Measurements from ENCODE around the gene SLC24A3. TPM values are rescaled to one million over a fixed set of nuclear protein-coding genes. Genes with fewer than 3 reads are reported as not detected.

Gene SLC24A3
- polyA plus RNA-seq, 1 donor, result 9.9 TPM

GRCh38 chr20:19236371-19237055, 24.1 kb downstream of the SLC24A3 start:
- no peaks in the 10 kb centered on the region for H3K36me3 ChIP-seq (ENCODE audit: control insufficient read depth, insufficient read depth, low read length)
- H3K4me3 ChIP-seq (ENCODE audit: low read length), result no peak overlapping the region
- H3K9me3 ChIP-seq (ENCODE audit: control insufficient read depth, low read depth, low read length), result no peaks in the 10 kb centered on the region
- no peak for DNase-seq
- H3K4me1 ChIP-seq (ENCODE audit: control insufficient read depth, insufficient read depth, low read length), result no peaks in the 10 kb centered on the region
- H3K27ac ChIP-seq (ENCODE audit: low read length), result no peak overlapping the region
- H3K27me3 ChIP-seq (ENCODE audit: control insufficient read depth, insufficient read depth, low read length), result peaks cover 7% of the 10 kb centered on the region
- no CpG with 5 or more reads among the region's 7 CpGs for WGBS (ENCODE audit: insufficient coverage, low lambda C conversion rate)

DNA sequence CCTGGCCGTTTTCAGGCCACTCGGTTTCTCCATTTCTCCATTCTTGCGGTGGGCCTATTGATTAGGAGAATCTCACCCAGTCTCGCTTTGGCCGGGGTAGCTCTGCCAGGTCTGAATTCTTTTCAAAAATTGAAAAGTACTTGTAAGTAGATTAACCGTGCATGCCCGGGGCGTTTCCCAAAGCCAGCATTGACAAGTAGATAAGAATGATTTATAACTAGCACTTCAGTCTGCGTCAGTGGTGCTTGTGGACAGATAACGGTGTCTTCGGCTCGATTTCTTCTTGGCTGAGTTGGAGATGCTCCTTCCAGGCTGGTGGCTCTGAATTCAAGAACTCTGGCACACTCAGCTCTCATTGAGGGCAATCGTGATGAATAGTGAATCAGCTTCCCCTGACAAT, 29.0 kb downstream of the SLC24A3 start:
- Histone ChIP-seq H3K9me3 (ENCODE audit: control insufficient read depth, low read depth, low read length) (no peaks in the 10 kb centered on the region), H3K27ac (ENCODE audit: low read length) (no peak overlapping the region), H3K36me3 (ENCODE audit: control insufficient read depth, insufficient read depth, low read length) (no peaks in the 10 kb centered on the region), H3K4me1 (ENCODE audit: control insufficient read depth, insufficient read depth, low read length) (no peaks in the 10 kb centered on the region), H3K27me3 (ENCODE audit: control insufficient read depth, insufficient read depth, low read length) (peaks cover 8% of the 10 kb centered on the region), H3K4me3 (ENCODE audit: low read length) (no peak overlapping the region)
- no peak for DNase-seq
- 40% methylated on average over 1 of the region's 13 CpGs for WGBS (ENCODE audit: insufficient coverage, low lambda C conversion rate)

- WGBS (ENCODE audit: insufficient coverage, low lambda C conversion rate), result no CpG with 5 or more reads among the region's 8 CpGs
- Histone ChIP-seq H3K4me3 (ENCODE audit: low read length) (no peak overlapping the region), H3K9me3 (ENCODE audit: control insufficient read depth, low read depth, low read length) (no peaks in the 10 kb centered on the region), H3K27ac (ENCODE audit: low read length) (no peak overlapping the region), H3K36me3 (ENCODE audit: control insufficient read depth, insufficient read depth, low read length) (no peaks in the 10 kb centered on the region), H3K27me3 (ENCODE audit: control insufficient read depth, insufficient read depth, low read length) (peaks cover 8% of the 10 kb centered on the region), H3K4me1 (ENCODE audit: control insufficient read depth, insufficient read depth, low read length) (no peaks in the 10 kb centered on the region)
- no peak for DNase-seq
These were observed 31.8 kb downstream of the SLC24A3 start for GRCh38 chr20:19244291-19244690.

DNA sequence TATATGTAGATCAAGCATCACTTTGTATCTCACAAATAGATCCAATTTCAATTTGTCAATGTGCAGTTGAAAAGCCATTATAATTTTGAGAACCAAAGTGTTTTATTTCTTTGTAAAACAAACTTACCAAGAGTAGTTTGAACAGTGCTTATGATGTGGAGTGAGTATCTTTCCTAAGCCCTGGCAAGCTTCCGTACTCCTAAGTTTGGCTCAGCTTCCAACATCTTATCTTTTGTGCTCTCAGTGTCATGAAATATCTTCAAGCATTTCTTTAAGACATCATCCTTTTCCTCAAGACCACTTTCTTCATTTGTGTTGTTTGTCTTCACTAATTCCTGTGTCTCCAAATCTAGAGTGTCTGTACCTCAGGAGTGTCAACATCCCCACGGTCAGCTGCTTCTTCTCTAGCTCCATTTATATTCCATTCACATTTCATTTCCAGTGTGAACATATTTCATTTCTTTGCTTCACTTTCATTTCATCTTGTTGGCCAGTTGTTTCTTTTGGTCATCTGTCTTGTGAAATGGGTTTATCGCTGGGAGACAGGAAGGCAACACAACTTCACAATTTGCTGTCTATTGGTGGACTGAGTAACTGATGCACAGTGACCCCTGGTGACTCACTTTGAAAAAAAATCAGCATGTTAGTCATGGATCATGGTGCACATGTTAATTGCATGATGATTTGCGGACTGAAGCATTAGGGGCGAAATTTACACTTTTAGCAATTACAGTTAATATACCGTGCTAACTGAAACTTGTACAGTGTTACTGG, 36.9 kb downstream of the SLC24A3 start:
- Histone ChIP-seq H3K36me3 (ENCODE audit: control insufficient read depth, insufficient read depth, low read length) (no peaks in the 10 kb centered on the region), H3K4me1 (ENCODE audit: control insufficient read depth, insufficient read depth, low read length) (peaks cover 5% of the 10 kb centered on the region), H3K9me3 (ENCODE audit: control insufficient read depth, low read depth, low read length) (no peaks in the 10 kb centered on the region), H3K27ac (ENCODE audit: low read length) (no peak overlapping the region), H3K4me3 (ENCODE audit: low read length) (no peak overlapping the region), H3K27me3 (ENCODE audit: control insufficient read depth, insufficient read depth, low read length) (no peaks in the 10 kb centered on the region)
- WGBS (ENCODE audit: insufficient coverage, low lambda C conversion rate), result 92% methylated on average over 2 of the region's 6 CpGs
- DNase-seq, result no peak

- Histone ChIP-seq H3K27me3 (ENCODE audit: control insufficient read depth, insufficient read depth, low read length) (no peaks in the 10 kb centered on the region), H3K4me1 (ENCODE audit: control insufficient read depth, insufficient read depth, low read length) (peaks cover 5% of the 10 kb centered on the region), H3K9me3 (ENCODE audit: control insufficient read depth, low read depth, low read length) (no peaks in the 10 kb centered on the region), H3K4me3 (ENCODE audit: low read length) (no peak overlapping the region), H3K27ac (ENCODE audit: low read length) (no peak overlapping the region), H3K36me3 (ENCODE audit: control insufficient read depth, insufficient read depth, low read length) (no peaks in the 10 kb centered on the region)
- DNase-seq, result no peak
These were observed 37.9 kb downstream of the SLC24A3 start for GRCh38 chr20:19250346-19250745.

- WGBS (ENCODE audit: insufficient coverage, low lambda C conversion rate), result no CpG with 5 or more reads among the region's 4 CpGs
These were observed 39.1 kb downstream of the SLC24A3 start for GRCh38 chr20:19251506-19251905.

DNA sequence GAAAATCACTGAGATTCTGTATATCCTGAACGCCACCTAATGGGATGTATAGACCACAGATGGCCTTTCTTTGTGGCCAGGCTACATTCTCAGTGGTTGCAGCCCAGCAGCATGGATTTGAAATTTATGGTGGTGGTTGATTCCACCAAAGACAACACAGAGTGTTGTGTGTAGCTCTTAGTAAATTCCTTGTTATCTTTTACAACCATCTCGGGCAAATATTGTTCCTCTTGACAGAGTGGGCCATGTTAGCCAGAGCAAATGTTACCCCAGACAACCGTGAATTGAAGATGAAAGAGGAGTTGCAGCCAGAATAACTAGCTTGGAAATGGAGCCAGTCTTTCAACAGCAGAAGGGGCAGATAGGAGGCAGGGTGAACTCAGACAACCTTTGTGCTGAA, 39.5 kb downstream of the SLC24A3 start:
- Histone ChIP-seq H3K36me3 (ENCODE audit: control insufficient read depth, insufficient read depth, low read length) (no peaks in the 10 kb centered on the region), H3K27ac (ENCODE audit: low read length) (no peak overlapping the region), H3K27me3 (ENCODE audit: control insufficient read depth, insufficient read depth, low read length) (no peaks in the 10 kb centered on the region), H3K4me1 (ENCODE audit: control insufficient read depth, insufficient read depth, low read length) (peaks cover 5% of the 10 kb centered on the region), H3K9me3 (ENCODE audit: control insufficient read depth, low read depth, low read length) (no peaks in the 10 kb centered on the region), H3K4me3 (ENCODE audit: low read length) (no peak overlapping the region)
- WGBS (ENCODE audit: insufficient coverage, low lambda C conversion rate), result no CpG with 5 or more reads among the region's 3 CpGs
- DNase-seq, result no peak

More at GRCh38 chr20:19251506-19251905, 39.1 kb downstream of the SLC24A3 start:
- Histone ChIP-seq H3K9me3 (ENCODE audit: control insufficient read depth, low read depth, low read length) (no peaks in the 10 kb centered on the region), H3K4me3 (ENCODE audit: low read length) (no peak overlapping the region), H3K27me3 (ENCODE audit: control insufficient read depth, insufficient read depth, low read length) (no peaks in the 10 kb centered on the region), H3K36me3 (ENCODE audit: control insufficient read depth, insufficient read depth, low read length) (no peaks in the 10 kb centered on the region), H3K27ac (ENCODE audit: low read length) (no peak overlapping the region), H3K4me1 (ENCODE audit: control insufficient read depth, insufficient read depth, low read length) (peaks cover 5% of the 10 kb centered on the region)
- no peak for DNase-seq

- no peaks in the 10 kb centered on the region for H3K36me3 ChIP-seq (ENCODE audit: control insufficient read depth, insufficient read depth, low read length)
- no peaks in the 10 kb centered on the region for H3K27me3 ChIP-seq (ENCODE audit: control insufficient read depth, insufficient read depth, low read length)
- no peak for DNase-seq
- WGBS (ENCODE audit: insufficient coverage, low lambda C conversion rate), result 80% methylated on average over 2 of the region's 5 CpGs
- no peaks in the 10 kb centered on the region for H3K9me3 ChIP-seq (ENCODE audit: control insufficient read depth, low read depth, low read length)
- no peak overlapping the region for H3K4me3 ChIP-seq (ENCODE audit: low read length)
- H3K27ac ChIP-seq (ENCODE audit: low read length), result no peak overlapping the region
- peaks cover 5% of the 10 kb centered on the region for H3K4me1 ChIP-seq (ENCODE audit: control insufficient read depth, insufficient read depth, low read length)
These were observed 40.1 kb downstream of the SLC24A3 start for GRCh38 chr20:19252451-19253120.

DNA sequence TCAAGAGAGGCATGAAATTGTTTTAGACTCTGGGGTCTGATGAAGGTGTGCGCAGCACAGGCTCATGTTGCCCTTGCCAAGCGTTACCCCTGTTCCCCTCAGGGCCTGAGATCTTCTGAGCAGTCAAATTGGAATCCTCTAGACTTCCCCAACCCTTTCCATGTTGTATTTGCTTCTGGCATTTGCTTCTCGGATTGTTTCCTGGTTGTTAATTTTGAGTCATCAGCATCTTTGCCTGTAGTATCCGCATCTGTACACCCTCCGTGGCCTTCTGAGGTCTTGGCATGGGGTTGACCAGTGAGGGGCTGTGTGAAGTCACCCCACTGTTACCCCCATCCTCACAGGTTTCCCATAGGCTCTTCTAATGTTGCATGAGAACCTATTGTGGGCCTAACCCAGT, 40.9 kb downstream of the SLC24A3 start:
- Histone ChIP-seq H3K4me3 (ENCODE audit: low read length) (no peak overlapping the region), H3K9me3 (ENCODE audit: control insufficient read depth, low read depth, low read length) (no peaks in the 10 kb centered on the region), H3K27ac (ENCODE audit: low read length) (no peak overlapping the region), H3K27me3 (ENCODE audit: control insufficient read depth, insufficient read depth, low read length) (no peaks in the 10 kb centered on the region), H3K4me1 (ENCODE audit: control insufficient read depth, insufficient read depth, low read length) (peaks cover 5% of the 10 kb centered on the region), H3K36me3 (ENCODE audit: control insufficient read depth, insufficient read depth, low read length) (no peaks in the 10 kb centered on the region)
- no CpG with 5 or more reads among the region's 5 CpGs for WGBS (ENCODE audit: insufficient coverage, low lambda C conversion rate)
- no peak for DNase-seq

DNA sequence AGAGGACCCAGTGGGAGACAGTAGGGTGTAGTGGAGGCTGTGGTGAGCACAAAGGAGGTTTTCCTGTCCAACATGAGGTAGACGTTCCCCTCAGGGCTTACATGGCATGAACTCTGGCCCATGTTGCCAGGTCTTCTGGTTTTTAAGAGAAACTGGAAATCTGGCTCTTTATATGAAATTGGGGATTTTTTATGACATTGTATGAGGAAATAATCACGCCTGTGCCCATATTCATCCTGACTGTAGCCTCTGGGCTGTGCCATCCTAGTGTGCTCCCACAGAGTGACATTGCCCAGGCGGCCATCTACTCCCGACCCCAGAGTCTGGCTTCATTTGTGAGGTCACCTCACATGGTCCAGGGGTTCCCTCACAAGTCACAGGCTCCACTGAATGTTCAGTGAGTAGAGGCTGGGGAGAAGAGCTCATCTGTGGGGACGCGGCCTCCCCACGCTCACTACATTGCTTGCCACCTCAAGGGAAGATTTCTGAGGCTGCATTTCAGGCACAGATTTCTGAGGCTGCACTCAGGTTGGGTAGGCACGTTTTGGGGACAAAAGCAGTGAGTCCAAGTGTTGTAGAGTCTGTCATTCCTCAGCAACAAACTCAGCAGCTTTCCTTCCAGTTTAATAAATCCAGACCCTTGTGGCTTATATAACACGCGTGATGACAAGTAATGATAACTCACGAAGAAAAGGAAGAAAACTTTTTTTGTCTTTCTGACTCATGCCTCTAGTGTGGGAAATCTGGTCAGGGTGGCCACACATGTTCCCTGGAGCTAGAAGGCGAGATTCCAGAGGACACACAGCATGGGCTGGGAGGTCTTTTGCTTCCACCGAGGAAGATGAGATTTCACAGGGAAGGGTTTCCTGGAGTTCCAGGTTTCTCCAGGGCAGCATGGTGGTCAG, 41.7 kb downstream of the SLC24A3 start:
- Histone ChIP-seq H3K27ac (ENCODE audit: low read length) (no peak overlapping the region), H3K27me3 (ENCODE audit: control insufficient read depth, insufficient read depth, low read length) (no peaks in the 10 kb centered on the region), H3K4me1 (ENCODE audit: control insufficient read depth, insufficient read depth, low read length) (peaks cover 5% of the 10 kb centered on the region), H3K4me3 (ENCODE audit: low read length) (no peak overlapping the region), H3K36me3 (ENCODE audit: control insufficient read depth, insufficient read depth, low read length) (no peaks in the 10 kb centered on the region), H3K9me3 (ENCODE audit: control insufficient read depth, low read depth, low read length) (no peaks in the 10 kb centered on the region)
- no CpG with 5 or more reads among the region's 13 CpGs for WGBS (ENCODE audit: insufficient coverage, low lambda C conversion rate)
- no peak for DNase-seq
